Measurements from ENCODE around the gene ARMC10.
"Not testable (repeated sequence)": the region's sequence is repeated elsewhere in the genome, so short reads cannot be mapped to it uniquely, and the experiment has no call there.

Gene ARMC10

GRCh38 chr7:103079836-103080235, 4.9 kb downstream of the ARMC10 start:
- DNase-seq = no peak

DNA sequence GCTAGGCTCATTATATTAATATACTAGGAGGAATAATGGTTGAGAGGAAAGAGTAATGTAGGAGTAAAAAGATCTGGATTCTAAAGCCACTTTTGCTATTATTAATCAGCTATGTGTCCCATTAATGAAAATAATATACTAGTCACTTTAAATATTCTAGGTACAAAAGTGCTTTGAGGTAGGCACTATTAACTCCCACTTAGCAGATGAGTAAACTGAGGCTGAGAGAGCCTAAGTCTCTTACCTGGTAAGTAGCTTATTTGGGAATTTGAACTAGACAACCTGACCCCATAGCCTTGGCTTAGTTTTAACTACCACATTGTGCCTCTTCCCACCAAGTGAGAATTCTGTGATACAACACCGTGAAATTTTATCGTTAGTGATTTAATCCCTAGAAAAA, 6.0 kb downstream of the ARMC10 start:
- DNase-seq = no peak

DNA sequence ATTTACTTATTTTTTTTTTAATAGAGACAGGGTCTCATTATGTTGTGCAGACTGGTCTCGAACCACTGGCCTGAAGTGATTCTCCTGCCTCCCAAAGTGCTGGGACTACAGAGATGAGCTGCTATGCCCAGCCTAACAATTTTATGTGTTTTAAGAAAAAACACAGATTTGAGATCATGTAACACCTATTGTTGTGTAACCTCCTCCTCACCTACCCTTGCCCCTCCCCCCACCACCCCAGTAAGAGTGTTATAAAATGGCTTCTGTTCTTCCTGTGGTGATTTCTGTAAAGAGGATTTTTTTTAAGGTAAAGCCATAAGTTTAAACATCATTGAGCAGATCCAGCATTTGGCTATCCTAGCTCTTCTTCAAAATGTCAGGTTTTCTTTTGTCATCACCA, 7.6 kb downstream of the ARMC10 start:
- DNase-seq = no peak

DNA sequence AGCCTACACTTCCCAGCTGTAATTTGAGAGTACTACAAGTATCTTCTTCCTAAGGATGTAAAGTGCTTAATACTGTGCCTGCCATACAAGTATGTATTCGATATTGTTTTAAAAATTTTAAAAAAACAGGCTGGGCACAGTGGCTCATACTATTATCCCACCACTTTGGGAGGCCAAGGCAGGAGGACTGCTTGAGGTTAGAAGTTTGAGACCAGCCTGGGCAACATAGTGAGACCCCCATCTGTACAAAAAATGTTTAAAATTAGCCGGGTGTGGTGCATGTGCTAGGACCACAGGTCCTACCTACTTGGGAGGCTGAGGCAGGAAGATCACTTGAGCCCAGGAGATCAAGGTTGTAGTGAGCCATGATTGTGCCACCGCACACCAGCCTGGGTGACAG, 8.3 kb downstream of the ARMC10 start:
- DNase-seq = no peak

GRCh38 chr7:103092321-103092720, 17.4 kb downstream of the ARMC10 start:
- DNase-seq = not testable (repeated sequence)

DNA sequence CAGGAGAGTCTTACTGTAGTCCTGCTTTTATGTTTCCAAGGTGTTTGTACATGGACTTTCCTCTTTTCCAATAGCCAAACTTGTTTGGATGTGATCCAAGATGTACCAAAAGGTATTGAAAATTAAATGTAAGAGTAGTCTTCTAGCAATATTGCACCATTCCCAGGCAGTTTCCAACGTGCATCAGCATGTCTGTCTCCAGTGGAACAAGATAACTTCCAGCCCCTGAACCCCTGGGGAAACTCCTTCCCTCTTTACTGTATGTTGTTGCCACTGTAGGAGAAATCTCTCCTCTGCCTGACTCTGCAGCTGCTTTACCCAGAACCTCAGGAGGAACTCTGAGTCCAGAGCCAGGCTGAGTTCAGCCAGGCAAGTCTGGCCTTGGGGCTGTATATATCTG, 18.5 kb downstream of the ARMC10 start:
- DNase-seq = no peak

- DNase-seq = no peak
These were observed 19.2 kb downstream of the ARMC10 start for GRCh38 chr7:103094102-103094501.

DNA sequence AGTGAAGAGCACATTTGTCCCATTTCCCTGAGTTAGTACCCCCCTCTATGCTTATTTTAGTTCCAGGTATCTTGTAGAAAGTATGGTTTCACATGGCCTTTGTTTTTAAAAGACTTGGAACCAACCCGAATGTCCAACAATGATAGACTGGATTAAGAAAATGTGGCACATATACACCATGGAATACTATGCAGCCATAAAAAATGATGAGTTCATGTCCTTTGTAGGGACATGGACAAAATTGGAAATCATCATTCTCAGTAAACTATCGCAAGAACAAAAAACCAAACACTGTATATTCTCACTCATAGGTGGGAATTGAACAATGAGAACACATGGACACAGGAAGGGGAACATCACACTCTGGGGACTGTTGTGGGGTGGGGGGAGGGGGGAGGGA, 20.6 kb downstream of the ARMC10 start:
- not testable (repeated sequence) for DNase-seq

DNA sequence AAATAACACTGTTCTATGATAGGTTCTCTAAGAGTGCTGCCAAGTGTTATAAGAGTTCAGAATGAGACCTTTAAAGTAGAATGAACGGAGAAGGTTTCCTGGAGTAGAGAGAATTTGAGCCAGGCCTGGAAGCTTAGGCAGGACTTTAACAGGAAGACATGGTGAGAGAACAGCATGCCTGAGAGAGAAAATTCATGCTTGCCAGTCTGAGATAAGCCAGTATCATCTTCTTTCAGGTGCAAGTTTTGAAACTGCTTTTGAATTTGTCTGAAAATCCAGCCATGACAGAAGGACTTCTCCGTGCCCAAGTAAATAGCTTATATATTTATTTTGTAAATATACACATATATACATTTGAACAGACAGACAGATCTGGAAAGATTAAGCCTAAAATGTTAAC, 22.1 kb downstream of the ARMC10 start:
- no peak for DNase-seq

DNA sequence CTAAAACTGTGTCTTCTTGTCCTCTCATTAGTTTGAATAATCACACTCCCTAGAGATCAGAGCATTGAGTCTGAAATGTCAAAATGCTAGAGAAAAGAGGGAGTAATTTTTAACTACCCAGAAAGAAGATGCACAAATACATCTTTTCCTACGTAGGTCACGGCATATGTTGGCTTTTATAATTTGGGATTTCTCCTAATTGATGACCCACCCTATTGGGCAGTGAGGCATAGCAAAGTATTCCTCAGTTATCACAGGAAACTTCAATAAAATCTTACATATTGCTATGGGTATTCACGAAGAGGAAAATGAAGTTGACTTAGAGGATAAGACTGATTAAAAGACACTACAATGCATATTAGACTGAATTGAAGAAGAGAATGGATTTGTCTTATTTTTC, 25.4 kb downstream of the ARMC10 start:
- no peak for DNase-seq

DNA sequence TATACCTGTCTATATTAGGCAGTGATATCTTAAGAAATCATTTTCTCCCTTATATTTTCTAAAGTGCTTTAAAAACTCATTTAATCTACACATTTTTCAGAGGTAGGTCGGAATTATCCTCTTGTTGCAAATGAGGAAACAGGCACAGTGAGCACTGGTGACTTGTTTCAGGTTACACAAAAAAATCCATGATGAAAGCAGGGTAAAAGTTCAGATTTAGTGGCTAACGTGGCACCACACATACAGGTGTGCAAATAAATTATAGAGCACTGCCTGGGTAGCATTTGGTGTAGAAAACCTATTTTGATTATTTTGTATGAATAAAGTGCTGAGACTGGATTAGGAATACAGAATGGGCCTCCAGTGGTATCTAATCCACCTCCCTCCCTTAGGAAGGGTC, 26.6 kb downstream of the ARMC10 start:
- DNase-seq = no peak

GRCh38 chr7:103106005-103106702, 31.2 kb downstream of the ARMC10 start:
- DNase-seq = no peak

GRCh38 chr7:103106703-103107070, 31.7 kb downstream of the ARMC10 start:
- DNase-seq = not testable (repeated sequence)

DNA sequence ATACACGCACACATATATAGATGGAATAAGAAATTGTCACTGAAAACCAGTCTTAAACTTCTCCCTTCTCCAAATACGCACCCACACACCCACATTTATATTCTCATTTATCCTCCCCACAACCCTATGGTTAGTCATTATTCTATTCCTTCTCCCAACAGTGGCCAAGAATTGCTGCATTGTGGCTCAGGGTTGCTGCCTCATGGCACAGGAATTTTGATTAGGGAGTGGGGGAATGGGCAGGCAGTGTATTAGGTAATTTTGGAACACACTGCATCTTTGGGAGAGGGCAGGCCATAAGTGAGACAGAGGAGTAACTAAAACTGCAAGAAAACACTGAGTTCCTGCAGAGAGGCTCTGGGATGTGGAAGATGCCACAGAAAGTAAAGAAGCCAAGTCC, 38.2 kb downstream of the ARMC10 start:
- no peak for DNase-seq

DNA sequence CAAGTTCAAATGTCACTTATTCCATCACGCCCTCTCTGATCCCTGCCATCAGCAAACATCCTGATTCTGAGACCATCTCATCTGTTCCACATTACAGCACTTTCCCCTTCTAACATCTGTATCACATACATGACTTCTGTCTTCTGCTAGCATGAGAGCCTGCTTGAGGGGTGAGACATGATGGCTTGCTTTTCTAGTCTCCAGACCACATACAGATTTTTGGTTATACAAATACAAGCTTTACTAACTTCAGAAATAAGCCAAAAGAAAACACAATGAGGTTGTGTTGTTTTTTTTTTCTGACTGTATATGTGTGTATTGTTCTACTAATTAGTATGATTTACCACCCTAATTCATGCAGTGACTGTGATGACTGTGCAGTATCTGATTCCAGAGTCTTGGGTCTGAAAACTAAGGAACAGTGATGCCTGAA, 39.7 kb downstream of the ARMC10 start:
- DNase-seq = no peak

GRCh38 chr7:103115771-103116170, 40.8 kb downstream of the ARMC10 start:
- DNase-seq = no peak

- no peak for DNase-seq
These were observed 41.6 kb downstream of the ARMC10 start for GRCh38 chr7:103116511-103116910.

- no peak for DNase-seq
These were observed 42.1 kb downstream of the ARMC10 start for GRCh38 chr7:103116991-103117390.

DNA sequence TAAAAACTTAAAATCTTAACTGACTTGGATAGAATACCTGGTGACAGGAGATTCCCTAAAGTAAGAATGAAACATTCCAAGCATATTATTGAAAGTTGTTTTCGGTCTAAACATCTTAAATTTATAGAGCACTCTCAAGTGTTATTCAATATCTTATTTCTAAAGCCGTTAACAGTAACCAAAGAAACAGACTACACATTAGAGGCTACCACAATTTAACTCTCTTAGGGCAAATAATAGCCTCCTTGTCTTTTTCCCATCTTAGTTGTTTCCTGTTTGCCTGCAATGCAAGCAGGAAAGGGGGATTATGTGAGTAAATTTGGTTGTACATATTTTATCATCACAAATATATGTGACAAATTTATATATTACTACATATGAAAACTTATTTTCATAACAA, 42.5 kb downstream of the ARMC10 start:
- no peak for DNase-seq

DNA sequence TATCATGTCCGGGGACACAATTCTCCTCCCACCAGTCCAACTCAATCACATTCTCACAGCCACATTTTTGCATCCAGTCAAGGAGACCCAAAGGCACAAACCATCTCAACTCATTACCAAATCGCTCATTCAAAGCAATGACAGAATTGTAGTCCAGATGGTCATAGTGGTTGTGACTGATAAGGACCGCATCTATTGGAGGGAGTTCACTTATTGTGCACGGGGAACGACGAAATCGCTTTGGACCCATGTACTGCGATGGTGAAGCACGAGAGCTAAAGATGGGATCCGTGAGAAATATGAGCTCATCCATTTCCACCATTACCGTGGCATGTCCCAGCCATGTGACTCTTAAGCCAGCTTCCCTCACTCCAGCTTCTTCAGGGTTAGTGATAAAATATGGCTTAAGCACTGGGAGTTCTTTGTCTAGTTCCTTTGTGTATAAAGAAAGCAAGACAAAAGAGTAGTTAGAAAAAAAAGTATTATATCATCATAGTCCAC, 44.9 kb downstream of the ARMC10 start:
- no peak for DNase-seq

DNA sequence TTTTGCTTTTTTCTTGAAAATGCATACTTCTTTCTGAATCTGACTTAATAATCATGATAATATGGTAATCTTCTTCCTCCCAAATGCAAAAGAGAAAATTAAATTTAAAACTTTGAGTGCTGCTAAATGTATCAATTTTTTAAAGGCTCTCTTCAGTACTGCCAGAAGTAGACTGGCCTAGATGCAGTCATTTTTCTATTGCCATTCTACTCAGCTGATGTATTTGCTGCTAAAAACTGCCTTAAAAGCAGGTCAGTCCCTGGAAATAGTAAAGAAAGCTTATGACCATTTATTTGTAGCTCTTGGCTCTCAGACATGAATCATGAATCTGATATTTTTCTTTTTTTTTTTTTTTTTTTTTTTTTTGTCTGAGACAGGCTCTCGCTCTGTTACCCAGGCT, 45.4 kb downstream of the ARMC10 start:
- no peak for DNase-seq

DNA sequence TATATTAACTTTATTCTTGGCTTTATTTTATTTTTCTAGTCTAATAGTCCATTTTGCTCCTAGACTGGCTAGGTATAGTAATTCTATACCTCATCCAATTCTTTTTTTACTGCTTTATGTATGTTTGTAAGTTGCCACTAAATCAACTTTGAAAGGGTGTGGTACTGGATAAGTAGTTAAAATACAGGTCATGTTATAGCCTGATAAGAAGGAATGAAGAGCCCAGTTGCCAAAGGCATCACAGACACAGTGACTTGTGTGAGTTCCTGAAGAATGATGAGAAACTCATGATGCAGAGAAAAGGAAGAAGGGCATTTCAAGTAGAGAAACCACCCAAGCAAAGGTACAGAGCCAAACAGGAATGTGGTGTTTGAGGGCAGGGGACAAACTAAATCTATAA, 46.7 kb downstream of the ARMC10 start:
- no peak for DNase-seq

GRCh38 chr7:103123529-103123928, 48.6 kb downstream of the ARMC10 start:
- DNase-seq = no peak

- DNase-seq = no peak
These were observed 49.6 kb downstream of the ARMC10 start for GRCh38 chr7:103124429-103124979.

- DNase-seq = no peak
These were observed 52.1 kb downstream of the ARMC10 start for GRCh38 chr7:103127006-103127405.
